Activated T-helper 1 cell treated with anti-CD3 and anti-CD28 coated beads, Interleukin-12 subunit alpha, Interleukin-12 subunit beta, Interleukin-2, Interleukin-4 antibody, amounts not matched to agents 30 ng/mL and 10 ng/mL and 1 ng/mL, durations not matched to agents 14 hours and 24 hours and 36 hours (primary cell): Measurements from ENCODE around the gene SURF4. TPM values are rescaled to one million over a fixed set of nuclear protein-coding genes. Genes with fewer than 3 reads are reported as not detected.
A peak's percentile ranks its signal among the peaks of the same experiment; 100 is the strongest.

Source experiments
- DNase-seq: peaks from one replicate; pipeline ENCODE4 v3.0.0; 2021; ENCODE audit warnings: low spot score
- H3K27ac Mint-ChIP-seq: one replicate; pipeline ENCODE4 v1.8.0; 2021; ENCODE audit warnings: mild to moderate bottlenecking, mixed read lengths
- H3K27me3 Mint-ChIP-seq: one replicate; pipeline ENCODE4 v1.8.0; 2022; ENCODE audit warnings: mild to moderate bottlenecking, moderate library complexity, mixed read lengths; ENCODE audit not compliant: insufficient read depth
- H3K36me3 Mint-ChIP-seq: one replicate; pipeline ENCODE4 v1.8.0; 2021; ENCODE audit warnings: low read depth, mixed read lengths
- H3K4me1 Mint-ChIP-seq: one replicate; pipeline ENCODE4 v1.8.0; 2021; ENCODE audit warnings: low read depth, mixed read lengths
- H3K4me3 Mint-ChIP-seq: one replicate; pipeline ENCODE4 v1.8.0; 2021; ENCODE audit warnings: mild to moderate bottlenecking, moderate library complexity, mixed read lengths
- H3K9me3 Mint-ChIP-seq: one replicate; pipeline ENCODE4 v1.8.0; 2021; ENCODE audit warnings: mixed read lengths
- intact Hi-C: fragments of 100-400 bp; cut with micrococcal nuclease; formaldehyde crosslinking; loops from one replicate; pipeline ENCODE4 v1.15.1; 2024
- total RNA-seq: library from RNA; stranded (reverse); gene quantifications from 2 replicates; pipeline ENCODE4 v1.2.3, GENCODE V29; 2022

Gene SURF4
- total RNA-seq, 1 donor from 2014 or later: 236 TPM

- intact Hi-C loops: no loop called here
- H3K4me1 Mint-ChIP-seq: peaks cover 36% of the 10 kb centered on the region
- no peak overlapping the region for H3K27ac Mint-ChIP-seq
- H3K27me3 Mint-ChIP-seq: peaks cover 2% of the 10 kb centered on the region
- H3K36me3 Mint-ChIP-seq: peaks cover 54% of the 10 kb centered on the region
- no peak for DNase-seq
- no peak overlapping the region for H3K4me3 Mint-ChIP-seq
- H3K9me3 Mint-ChIP-seq: no peaks in the 10 kb centered on the region
Measured at GRCh38 chr9:133352635-133353340, 23.1 kb downstream of the SURF4 start.

GRCh38 chr9:133351908-133352634 is 23.8 kb downstream of the SURF4 start:
- Mint-ChIP-seq H3K4me3 (peak overlapping the region; percentile 19), H3K27me3 (peaks cover 2% of the 10 kb centered on the region), H3K36me3 (peaks cover 54% of the 10 kb centered on the region), H3K9me3 (no peaks in the 10 kb centered on the region), H3K27ac (no peak overlapping the region), H3K4me1 (peaks cover 31% of the 10 kb centered on the region)
- intact Hi-C loops: no loop called here
- no peak for DNase-seq

- H3K27me3 Mint-ChIP-seq: peaks cover 2% of the 10 kb centered on the region
- DNase-seq: no peak
- no peaks in the 10 kb centered on the region for H3K9me3 Mint-ChIP-seq
- H3K4me3 Mint-ChIP-seq: peak overlapping the region; percentile 19
- H3K4me1 Mint-ChIP-seq: peaks cover 37% of the 10 kb centered on the region
- no peak overlapping the region for H3K27ac Mint-ChIP-seq
- H3K36me3 Mint-ChIP-seq: peaks cover 58% of the 10 kb centered on the region
- intact Hi-C loops: no loop called here
Measured at GRCh38 chr9:133351526-133351907, 24.3 kb downstream of the SURF4 start.

GRCh38 chr9:133349965-133350616 is 25.8 kb downstream of the SURF4 start:
- H3K27me3 Mint-ChIP-seq: peaks cover 2% of the 10 kb centered on the region
- DNase-seq: no peak
- peak overlapping the region; percentile 93 for H3K4me3 Mint-ChIP-seq
- peaks cover 43% of the 10 kb centered on the region for H3K4me1 Mint-ChIP-seq
- H3K27ac Mint-ChIP-seq: peak overlapping the region; percentile 29
- H3K36me3 Mint-ChIP-seq: peaks cover 58% of the 10 kb centered on the region
- intact Hi-C loops: loop anchor here (2.0 to 10.0 kb wide), 4 partner anchors 137 to 995 kb away; partner anchors contain the start of genes RNU6ATAC and SETX
- no peaks in the 10 kb centered on the region for H3K9me3 Mint-ChIP-seq

- H3K27ac Mint-ChIP-seq: peak overlapping the region; percentile 99
- H3K4me1 Mint-ChIP-seq: peaks cover 36% of the 10 kb centered on the region
- H3K27me3 Mint-ChIP-seq: peaks cover 2% of the 10 kb centered on the region
- no peak for DNase-seq
- peak overlapping the region; percentile 93 for H3K4me3 Mint-ChIP-seq
- no peaks in the 10 kb centered on the region for H3K9me3 Mint-ChIP-seq
- intact Hi-C loops: loop anchor here (1.0 to 10.0 kb wide), 8 partner anchors 7 to 994 kb away; partner anchors contain the start of genes RNU6ATAC, SETX, STKLD1 and SURF1
- peaks cover 58% of the 10 kb centered on the region for H3K36me3 Mint-ChIP-seq
Measured at GRCh38 chr9:133348718-133349573, 26.9 kb downstream of the SURF4 start.

GRCh38 chr9:133347985-133348717 is 27.7 kb downstream of the SURF4 start, which contains the start of the genes MED22 and RPL7A:
TSS of gene MED22 (minus strand) at chr9:133348131. CDS start at chr9:133346662, 1,469 bp downstream.
TSS of gene RPL7A (plus strand) at chr9:133348218. CDS start at chr9:133348244, 26 bp downstream.
- peaks cover 36% of the 10 kb centered on the region for H3K4me1 Mint-ChIP-seq
- H3K27ac Mint-ChIP-seq: peak within 1 kb of the TSS; percentile 99
- peaks cover 2% of the 10 kb centered on the region for H3K27me3 Mint-ChIP-seq
- no peaks in the 10 kb centered on the region for H3K9me3 Mint-ChIP-seq
- peak within 1 kb of the TSS; percentile 93 for H3K4me3 Mint-ChIP-seq
- peaks cover 56% of the 10 kb centered on the region for H3K36me3 Mint-ChIP-seq
- intact Hi-C loops: loop anchor here (1.0 to 10.0 kb wide), 8 partner anchors 8 to 993 kb away; partner anchors contain the start of genes RNU6ATAC, SETX, STKLD1 and SURF1
- DNase-seq: peak; percentile 90

- intact Hi-C loops: loop anchor here (5.0 to 10.0 kb wide), 3 partner anchors 140 to 993 kb away; partner anchors contain the start of gene SETX
- Mint-ChIP-seq H3K4me1 (peaks cover 36% of the 10 kb centered on the region), H3K36me3 (peaks cover 53% of the 10 kb centered on the region), H3K27ac (peak overlapping the region; percentile 99), H3K9me3 (no peaks in the 10 kb centered on the region), H3K27me3 (peaks cover 2% of the 10 kb centered on the region), H3K4me3 (peak overlapping the region; percentile 93)
- peak; percentile 42 for DNase-seq
Measured at GRCh38 chr9:133347515-133347984, 28.3 kb downstream of the SURF4 start.

- Mint-ChIP-seq H3K4me1 (peaks cover 36% of the 10 kb centered on the region), H3K9me3 (no peaks in the 10 kb centered on the region), H3K36me3 (peaks cover 47% of the 10 kb centered on the region), H3K27me3 (peaks cover 2% of the 10 kb centered on the region), H3K4me3 (peak overlapping the region; percentile 93), H3K27ac (peak overlapping the region; percentile 83)
- intact Hi-C loops: loop anchor here (5.0 to 10.0 kb wide), 3 partner anchors 141 to 991 kb away; partner anchors contain the start of gene SETX
- no peak for DNase-seq
Measured at GRCh38 chr9:133346021-133346785, 29.7 kb downstream of the SURF4 start.

- Mint-ChIP-seq H3K27me3 (peaks cover 2% of the 10 kb centered on the region), H3K4me3 (peak overlapping the region; percentile 93), H3K36me3 (peaks cover 47% of the 10 kb centered on the region), H3K27ac (no peak overlapping the region), H3K9me3 (no peaks in the 10 kb centered on the region), H3K4me1 (peaks cover 35% of the 10 kb centered on the region)
- intact Hi-C loops: loop anchor here (5.0 to 10.0 kb wide), 3 partner anchors 142 to 991 kb away; partner anchors contain the start of gene SETX
- DNase-seq: no peak
Measured at GRCh38 chr9:133345596-133345995, 30.3 kb downstream of the SURF4 start.

- Mint-ChIP-seq H3K27ac (no peak overlapping the region), H3K27me3 (peaks cover 2% of the 10 kb centered on the region), H3K36me3 (peaks cover 46% of the 10 kb centered on the region), H3K9me3 (no peaks in the 10 kb centered on the region), H3K4me1 (peaks cover 29% of the 10 kb centered on the region), H3K4me3 (no peak overlapping the region)
- intact Hi-C loops: loop anchor here (5.0 to 10.0 kb wide), 3 partner anchors 142 to 990 kb away; partner anchors contain the start of gene SETX
- DNase-seq: no peak
Measured at GRCh38 chr9:133344979-133345378, 30.9 kb downstream of the SURF4 start.
